GM23338 (cell line): ENCODE results near the gene IL13. TPM values are rescaled to one million over a fixed set of nuclear protein-coding genes. Genes with fewer than 3 reads are reported as not detected.

ENCODE experiments used
- ATAC-seq: fragments of 200-7000 bp; cut with Tn5 transposase; 3 replicates; pipeline ENCODE4 v1.9.1; 2020
- DNase-seq: peaks from one replicate; pipeline ENCODE4 v3.0.0-alpha.2; 2015; ENCODE audit warnings: low spot score
- H2AFZ ChIP-seq: fragments of 200-600 bp; sonication (generic); 2 replicates; pipeline ENCODE4 v1.8.0; 2016; ENCODE audit warnings: antibody characterized with exemption, mild to moderate bottlenecking, moderate library complexity
- H3F3A ChIP-seq: fragments of 200-600 bp; sonication (generic); replicated peaks from 2 replicates; pipeline ENCODE4 v1.8.0; 2017; ENCODE audit warnings: antibody characterized with exemption, mixed run types, low read depth
- H3K27ac ChIP-seq: fragments of 200-600 bp; sonication (generic); 2 replicates; pipeline ENCODE4 v1.6.1; 2016; ENCODE audit warnings: low read depth
- H3K27me3 ChIP-seq: fragments of 200-600 bp; sonication (generic); 2 replicates; pipeline ENCODE4 v1.8.0; 2016; ENCODE audit warnings: mild to moderate bottlenecking, mixed run types, moderate library complexity; ENCODE audit not compliant: insufficient read depth
- H3K36me3 ChIP-seq: fragments of 200-600 bp; sonication (generic); 2 replicates; pipeline ENCODE4 v1.8.0; 2016; ENCODE audit warnings: mild to moderate bottlenecking; ENCODE audit not compliant: insufficient read depth
- H3K4me1 ChIP-seq: fragments of 200-600 bp; sonication (generic); 2 replicates; pipeline ENCODE4 v1.8.0; 2016; ENCODE audit warnings: mild to moderate bottlenecking, moderate library complexity; ENCODE audit not compliant: insufficient read depth
- H3K4me2 ChIP-seq: fragments of 200-600 bp; sonication (generic); 2 replicates; pipeline ENCODE4 v1.7.1; 2017; ENCODE audit warnings: mixed run types
- H3K4me3 ChIP-seq: fragments of 200-600 bp; sonication (generic); 2 replicates; pipeline ENCODE4 v1.6.1; 2016; ENCODE audit warnings: mixed run types
- H3K79me2 ChIP-seq: fragments of 200-600 bp; sonication (generic); replicated peaks from 2 replicates; pipeline ENCODE4 v1.8.0; 2017; ENCODE audit warnings: mild to moderate bottlenecking; ENCODE audit not compliant: insufficient read depth
- H3K9me2 ChIP-seq: fragments of 200-600 bp; sonication (generic); 2 replicates; pipeline ENCODE4 v1.8.0; 2017; ENCODE audit not compliant: insufficient read depth
- H4K20me1 ChIP-seq: fragments of 200-600 bp; sonication (generic); replicated peaks from 2 replicates; pipeline ENCODE4 v1.8.0; 2017; ENCODE audit warnings: mild to moderate bottlenecking; ENCODE audit not compliant: insufficient read depth
- H3K27ac Mint-ChIP-seq: 2 replicates; pipeline ENCODE4 v1.8.0; 2020; ENCODE audit warnings: inconsistent platforms, mild to moderate bottlenecking, moderate library complexity, mixed read lengths
- H3K27me3 Mint-ChIP-seq: 3 replicates; pipeline ENCODE4 v1.8.0; 2022; ENCODE audit warnings: low read depth, mild to moderate bottlenecking, moderate library complexity, mixed read lengths, inconsistent platforms; ENCODE audit not compliant: insufficient read depth, poor library complexity
- H3K36me3 Mint-ChIP-seq: 3 replicates; pipeline ENCODE4 v1.8.0; 2021; ENCODE audit warnings: low read depth, mild to moderate bottlenecking, inconsistent platforms, moderate library complexity, mixed read lengths
- H3K4me1 Mint-ChIP-seq: 3 replicates; pipeline ENCODE4 v1.8.0; 2020; ENCODE audit warnings: mild to moderate bottlenecking, inconsistent platforms, mixed read lengths
- H3K4me3 Mint-ChIP-seq: 3 replicates; pipeline ENCODE4 v1.8.0; 2021; ENCODE audit warnings: moderate library complexity, mild to moderate bottlenecking, inconsistent platforms, mixed read lengths
- H3K9me3 Mint-ChIP-seq: 3 replicates; pipeline ENCODE4 v1.8.0; 2020; ENCODE audit warnings: moderate library complexity, mild to moderate bottlenecking, inconsistent platforms, mixed read lengths
- ZNF114 ChIP-seq: fragments of 250-450 bp; sonication (Bioruptor Pico); IDR thresholded peaks from 2 replicates; pipeline ENCODE4 v1.5.0; 2020; ENCODE audit warnings: mild to moderate bottlenecking, moderate library complexity
- polyA plus RNA-seq: library from polyadenylated mRNA; unstranded; fragments of >200 nt; fragmentation: Nextera tagmentation; extraction: Ambion mirVana; gene quantifications from 2 replicates; pipeline ENCODE4 v1.2.1, GENCODE V29; 2016
- total RNA-seq: library from RNA; depleted of rRNA; stranded (reverse); fragments of >200 nt; shearing (Covaris generic); gene quantifications from 2 replicates; pipeline ENCODE4 v1.2.3, GENCODE V29; 2014
- TF ChIP-seq, protein P1 (sequence below): IDR thresholded peaks from one replicate; pipeline ENCODE4 v1.6.1; 2018; ENCODE audit warnings: antibody characterized with exemption; ENCODE audit not compliant: unreplicated experiment

IL13 gene
- total and polyA plus RNA-seq, 2 experiments from 2014 or later, result not detected

DNA sequence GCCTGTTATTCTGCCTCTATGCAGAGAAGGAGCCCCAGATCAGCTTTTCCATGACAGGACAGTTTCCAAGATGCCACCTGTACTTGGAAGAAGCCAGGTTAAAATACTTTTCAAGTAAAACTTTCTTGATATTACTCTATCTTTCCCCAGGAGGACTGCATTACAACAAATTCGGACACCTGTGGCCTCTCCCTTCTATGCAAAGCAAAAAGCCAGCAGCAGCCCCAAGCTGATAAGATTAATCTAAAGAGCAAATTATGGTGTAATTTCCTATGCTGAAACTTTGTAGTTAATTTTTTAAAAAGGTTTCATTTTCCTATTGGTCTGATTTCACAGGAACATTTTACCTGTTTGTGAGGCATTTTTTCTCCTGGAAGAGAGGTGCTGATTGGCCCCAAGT lies 15.5 kb downstream of the IL13 start:
- H3K4me1 ChIP-seq, result no peaks in the 10 kb centered on the region
- peaks cover 2% of the 10 kb centered on the region; the same call in 1 of the 2 replicates for H3K9me2 ChIP-seq
- Mint-ChIP-seq H3K27me3 (peaks cover 5% of the 10 kb centered on the region), H3K4me3 (no peak overlapping the region), H3K27ac (no peak overlapping the region), H3K36me3 (no peaks in the 10 kb centered on the region; the same call in 2 of the 3 replicates), H3K9me3 (no peaks in the 10 kb centered on the region; the same call in 2 of the 3 replicates), H3K4me1 (peaks cover 3% of the 10 kb centered on the region; the same call in 1 of the 3 replicates)
- DNase-seq (no peak), ATAC-seq (no peak)
- TF ChIP-seq, protein P1, sequence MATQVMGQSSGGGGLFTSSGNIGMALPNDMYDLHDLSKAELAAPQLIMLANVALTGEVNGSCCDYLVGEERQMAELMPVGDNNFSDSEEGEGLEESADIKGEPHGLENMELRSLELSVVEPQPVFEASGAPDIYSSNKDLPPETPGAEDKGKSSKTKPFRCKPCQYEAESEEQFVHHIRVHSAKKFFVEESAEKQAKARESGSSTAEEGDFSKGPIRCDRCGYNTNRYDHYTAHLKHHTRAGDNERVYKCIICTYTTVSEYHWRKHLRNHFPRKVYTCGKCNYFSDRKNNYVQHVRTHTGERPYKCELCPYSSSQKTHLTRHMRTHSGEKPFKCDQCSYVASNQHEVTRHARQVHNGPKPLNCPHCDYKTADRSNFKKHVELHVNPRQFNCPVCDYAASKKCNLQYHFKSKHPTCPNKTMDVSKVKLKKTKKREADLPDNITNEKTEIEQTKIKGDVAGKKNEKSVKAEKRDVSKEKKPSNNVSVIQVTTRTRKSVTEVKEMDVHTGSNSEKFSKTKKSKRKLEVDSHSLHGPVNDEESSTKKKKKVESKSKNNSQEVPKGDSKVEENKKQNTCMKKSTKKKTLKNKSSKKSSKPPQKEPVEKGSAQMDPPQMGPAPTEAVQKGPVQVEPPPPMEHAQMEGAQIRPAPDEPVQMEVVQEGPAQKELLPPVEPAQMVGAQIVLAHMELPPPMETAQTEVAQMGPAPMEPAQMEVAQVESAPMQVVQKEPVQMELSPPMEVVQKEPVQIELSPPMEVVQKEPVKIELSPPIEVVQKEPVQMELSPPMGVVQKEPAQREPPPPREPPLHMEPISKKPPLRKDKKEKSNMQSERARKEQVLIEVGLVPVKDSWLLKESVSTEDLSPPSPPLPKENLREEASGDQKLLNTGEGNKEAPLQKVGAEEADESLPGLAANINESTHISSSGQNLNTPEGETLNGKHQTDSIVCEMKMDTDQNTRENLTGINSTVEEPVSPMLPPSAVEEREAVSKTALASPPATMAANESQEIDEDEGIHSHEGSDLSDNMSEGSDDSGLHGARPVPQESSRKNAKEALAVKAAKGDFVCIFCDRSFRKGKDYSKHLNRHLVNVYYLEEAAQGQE, result no peak
- TF ChIP-seq ZNF114 (CRISPR knock-in tag), result no peak
- no peak overlapping the region for H3K4me3 ChIP-seq
- H3K27ac ChIP-seq, result no peak overlapping the region
- H3K79me2 ChIP-seq, result no peaks in the 10 kb centered on the region
- no peaks in the 10 kb centered on the region for H4K20me1 ChIP-seq
- H3F3A ChIP-seq, result no peaks in the 10 kb centered on the region
- H2AFZ ChIP-seq, result 0 out of 2 replicates have a peak overlapping the region, but pooled peaks have one; percentile 10
- H3K27me3 ChIP-seq, result no peaks in the 10 kb centered on the region
- no peak overlapping the region for H3K4me2 ChIP-seq
- H3K36me3 ChIP-seq, result no peaks in the 10 kb centered on the region

DNA sequence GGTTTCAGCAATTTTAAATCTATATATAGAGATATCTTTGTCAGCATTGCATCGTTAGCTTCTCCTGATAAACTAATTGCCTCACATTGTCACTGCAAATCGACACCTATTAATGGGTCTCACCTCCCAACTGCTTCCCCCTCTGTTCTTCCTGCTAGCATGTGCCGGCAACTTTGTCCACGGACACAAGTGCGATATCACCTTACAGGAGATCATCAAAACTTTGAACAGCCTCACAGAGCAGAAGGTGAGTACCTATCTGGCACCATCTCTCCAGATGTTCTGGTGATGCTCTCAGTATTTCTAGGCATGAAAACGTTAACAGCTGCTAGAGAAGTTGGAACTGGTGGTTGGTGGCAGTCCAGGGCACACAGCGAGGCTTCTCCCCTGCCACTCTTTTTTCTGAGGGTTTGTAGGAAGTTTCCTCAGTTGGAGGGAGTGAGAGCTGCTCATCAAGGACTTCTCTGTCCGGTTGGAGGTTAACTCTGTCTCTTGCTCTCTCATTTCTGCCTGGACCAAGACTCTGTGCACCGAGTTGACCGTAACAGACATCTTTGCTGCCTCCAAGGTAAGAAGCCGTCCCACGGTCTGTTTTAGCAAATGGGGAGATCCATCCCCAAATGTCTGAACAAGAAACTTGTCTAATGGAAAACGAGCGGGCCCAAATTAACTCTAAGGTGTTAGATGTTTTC lies 16.1 kb downstream of the IL13 start, which contains the start of gene IL4:
Gene IL4, plus strand, starts transcription at position 51 of the 692 bp plus-strand sequence. Its CDS starts 62 bp downstream, at position 113.
- no peaks in the 10 kb centered on the region for H4K20me1 ChIP-seq
- DNase-seq (no peak), ATAC-seq (no peak)
- TF ChIP-seq ZNF114 (CRISPR knock-in tag), result no peak
- Mint-ChIP-seq H3K27me3 (peaks cover 2% of the 10 kb centered on the region), H3K4me3 (no peak within 1 kb of the TSS; the same call in 2 of the 3 replicates), H3K36me3 (no peaks in the 10 kb centered on the region; the same call in 2 of the 3 replicates), H3K27ac (no peak within 1 kb of the TSS), H3K4me1 (peaks cover 3% of the 10 kb centered on the region; the same call in 1 of the 3 replicates), H3K9me3 (no peaks in the 10 kb centered on the region; the same call in 2 of the 3 replicates)
- no peaks in the 10 kb centered on the region for H3F3A ChIP-seq
- no peak within 1 kb of the TSS for H3K27ac ChIP-seq
- peak within 1 kb of the TSS; percentile 76; the same call in 1 of the 2 replicates for H2AFZ ChIP-seq
- H3K4me2 ChIP-seq, result no peak within 1 kb of the TSS
- no peak within 1 kb of the TSS for H3K4me3 ChIP-seq
- H3K79me2 ChIP-seq, result no peaks in the 10 kb centered on the region
- H3K4me1 ChIP-seq, result no peaks in the 10 kb centered on the region
- no peaks in the 10 kb centered on the region for H3K27me3 ChIP-seq
- H3K9me2 ChIP-seq, result peaks cover 2% of the 10 kb centered on the region; the same call in 1 of the 2 replicates
- no peaks in the 10 kb centered on the region for H3K36me3 ChIP-seq
